HEK293T (cell line): ENCODE data around the gene TNFAIP8L2.
"Not testable (repeated sequence)": the region's sequence is repeated elsewhere in the genome, so short reads cannot be mapped to it uniquely, and the experiment has no call there.

Experiments used
- BHLHE40 ChIP-seq: fragments of 450-650 bp; IDR thresholded peaks from 2 replicates; pipeline ENCODE4 v1.6.1; 2016; ENCODE audit warnings: mild to moderate bottlenecking, moderate library complexity, borderline replicate concordance
- ELF4 ChIP-seq: fragments of 450-650 bp; IDR thresholded peaks from 2 replicates; pipeline ENCODE4 v1.6.1; 2017; ENCODE audit warnings: antibody characterized with exemption
- FOXM1 ChIP-seq: fragments of 450-650 bp; IDR thresholded peaks from 2 replicates; pipeline ENCODE4 v1.6.1; 2017; ENCODE audit warnings: mild to moderate bottlenecking, borderline replicate concordance
- HDGF ChIP-seq: fragments of 450-650 bp; IDR thresholded peaks from 2 replicates; pipeline ENCODE4 v1.6.1; 2017; ENCODE audit warnings: antibody characterized with exemption, borderline replicate concordance
- LEF1 ChIP-seq: fragments of 450-650 bp; IDR thresholded peaks from 2 replicates; pipeline ENCODE4 v1.6.1; 2017; ENCODE audit warnings: mild to moderate bottlenecking, borderline replicate concordance
- NFRKB ChIP-seq: fragments of 450-650 bp; IDR thresholded peaks from 2 replicates; pipeline ENCODE4 v1.6.1; 2016; ENCODE audit warnings: mild to moderate bottlenecking, moderate library complexity
- ZNF384 ChIP-seq: fragments of 450-650 bp; IDR thresholded peaks from 2 replicates; pipeline ENCODE4 v1.6.1; 2016
- TF ChIP-seq, protein P1 (sequence below): fragments of 450-650 bp; IDR thresholded peaks from 2 replicates; pipeline ENCODE4 v1.6.1; 2016

- not testable (repeated sequence) for TF ChIP-seq HDGF, LEF1, ELF4, NFRKB, BHLHE40, FOXM1, ZNF384
- TF ChIP-seq, protein P1, sequence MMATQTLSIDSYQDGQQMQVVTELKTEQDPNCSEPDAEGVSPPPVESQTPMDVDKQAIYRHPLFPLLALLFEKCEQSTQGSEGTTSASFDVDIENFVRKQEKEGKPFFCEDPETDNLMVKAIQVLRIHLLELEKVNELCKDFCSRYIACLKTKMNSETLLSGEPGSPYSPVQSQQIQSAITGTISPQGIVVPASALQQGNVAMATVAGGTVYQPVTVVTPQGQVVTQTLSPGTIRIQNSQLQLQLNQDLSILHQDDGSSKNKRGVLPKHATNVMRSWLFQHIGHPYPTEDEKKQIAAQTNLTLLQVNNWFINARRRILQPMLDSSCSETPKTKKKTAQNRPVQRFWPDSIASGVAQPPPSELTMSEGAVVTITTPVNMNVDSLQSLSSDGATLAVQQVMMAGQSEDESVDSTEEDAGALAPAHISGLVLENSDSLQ, result not testable (repeated sequence)
Measured at GRCh38 chr1:151188667-151189066, 32.2 kb downstream of the TNFAIP8L2 start.
